ENCODE results near the gene SPRR1B. TPM values are rescaled to one million over a fixed set of nuclear protein-coding genes. Genes with fewer than 3 reads are reported as not detected.

The SPRR1B gene
- total and polyA plus RNA-seq, 2 of the 13 experiments (the other 11 are each of a cell fraction or from before 2014, with no cell fraction given) = not detected

- TF ChIP-seq DMTF1 (CRISPR knock-in tag; IDR thresholded peaks at IDR 0.05) = no peak
- TF ChIP-seq BHLHE40 (IDR thresholded peaks at IDR 0.05; ENCODE audit: low read length) = no peak
- no peak for TF ChIP-seq RELA (CRISPR knock-in tag; IDR thresholded peaks at IDR 0.05)
- no peak for TF ChIP-seq KLF12 (CRISPR knock-in tag; IDR thresholded peaks at IDR 0.05; ENCODE audit: borderline replicate concordance)
- no peak for TF ChIP-seq FOXA3 (CRISPR knock-in tag; IDR thresholded peaks at IDR 0.05)
- TF ChIP-seq FOXP4 (CRISPR knock-in tag; IDR thresholded peaks at IDR 0.05) = no peak
- no peak for TF ChIP-seq RXRA (CRISPR knock-in tag; IDR thresholded peaks at IDR 0.05)
- no peak for TF ChIP-seq LBX2 (CRISPR knock-in tag; IDR thresholded peaks at IDR 0.05; ENCODE audit: borderline replicate concordance)
- TF ChIP-seq ZBTB42 (CRISPR knock-in tag; IDR thresholded peaks at IDR 0.05) = no peak
- no peak for TF ChIP-seq PPARG (CRISPR knock-in tag; conservative IDR thresholded peaks at IDR 0.05)
- TF ChIP-seq ZNF317 (CRISPR knock-in tag; IDR thresholded peaks at IDR 0.05) = no peak
- TF ChIP-seq ZFP37 (CRISPR knock-in tag; IDR thresholded peaks at IDR 0.05; ENCODE audit: borderline replicate concordance) = no peak
- TF ChIP-seq ZNF430 (CRISPR knock-in tag; IDR thresholded peaks at IDR 0.05) = no peak
- DNase-seq (ENCODE audit: low spot score) (no peak), FAIRE-seq (no peak), ATAC-seq (no peak)
- Histone ChIP-seq H3K4me1 (ENCODE audit: insufficient read depth, low read length) (no peaks in the 10 kb centered on the region), H3K9me3 (ENCODE audit: low read length) (no peaks in the 10 kb centered on the region), H3K9ac (ENCODE audit: insufficient read depth, low read depth, low read length) (no peak within 1 kb of the TSS), H4K20me1 (ENCODE audit: insufficient read depth, low read length) (no peaks in the 10 kb centered on the region), H3K27ac (ENCODE audit: extremely low read length, insufficient read depth, low read length) (no peak within 1 kb of the TSS), H3K79me2 (ENCODE audit: insufficient read depth, low read length) (no peaks in the 10 kb centered on the region), H3K4me3 (replicated peaks in 1 of 3; ENCODE audit: insufficient read depth in 1 of 3, low read depth in 2 of 3, low read length in 3 of 3) (no peak within 1 kb of the TSS), H2AFZ (ENCODE audit: low read length) (no peak within 1 kb of the TSS), H3K4me2 (ENCODE audit: low read depth, low read length) (no peak within 1 kb of the TSS), H3K27me3 (ENCODE audit: control insufficient read depth in 1 of 2, insufficient read depth in 2 of 2, low read length in 2 of 2) (no peaks in the 10 kb centered on the region), H3K36me3 (replicated peaks in 1 of 2; ENCODE audit: control insufficient read depth in 1 of 2, insufficient read depth in 2 of 2, low read length in 2 of 2) (no peaks in the 10 kb centered on the region)
- in situ Hi-C loops (cut with HindIII; ENCODE audit: extremely low pct_ligation_motif_present, low pct_unique_long_range_greater_than_20kb) (no loop called here), intact Hi-C loops (cut with micrococcal nuclease; ENCODE audit: unreplicated experiment) (no loop called here)
- CTCF ChIA-PET (ENCODE audit: low intra/inter-chr PET ratio, low total read pairs) = no interaction called here
- BruUV-seq (replicated peaks) = no TSS peak
- 6% methylated on average over 3 of the region's 3 CpGs for WGBS (ENCODE audit: low lambda C conversion rate)
- POLR2A ChIA-PET = no interaction called here
Observed at GRCh38 chr1:152983743-152984142, 47.3 kb upstream of the SPRR1B start, which contains the start of gene SPRR1A. SPRR1A (plus strand) TSS chr1:152984081; CDS start chr1:152985231, 1,150 bp downstream.
